Endothelial cell of umbilical vein (primary cell): Measurements from ENCODE around the gene ASB1. TPM values are rescaled to one million over a fixed set of nuclear protein-coding genes. Genes with fewer than 3 reads are reported as not detected.

Experiments used
- BruUV-seq: library from RNA; stranded (reverse); fragments of 400-500 nt; replicated peaks from 2 replicates; lab custom pipeline; 2021; lab: Mats Ljungman, UMichigan
- CTCF ChIA-PET: fragments of 300-600, 350-600 bp; sonication (Branson Sonifier 250); formaldehyde crosslinking; loops from one replicate; lab custom pipeline; 2021; ENCODE audit warnings: antibody characterized with exemption, inconsistent platforms; lab: Charles Lee
- POLR2A ChIA-PET: fragments of 300-600, 350-600 bp; sonication (Branson Sonifier 250); formaldehyde crosslinking; loops from one replicate; lab custom pipeline; 2021; ENCODE audit warnings: antibody characterized with exemption, inconsistent platforms; lab: Charles Lee
- DNase-seq: peaks from one replicate; pipeline ENCODE4 v3.0.0-alpha.2; 2011; ENCODE audit warnings: low read depth, low spot score
- FAIRE-seq: peaks from 2 replicates; lab custom pipeline; 2011; peaks lifted over from hg19 to GRCh38; lab: Jason Lieb, UNC
- H2AFZ ChIP-seq: 2 replicates; pipeline ENCODE4 v1.6.0; 2012; ENCODE audit warnings: low read depth, low read length, control low read depth, inconsistent platforms
- H3K27ac ChIP-seq: 2 replicates; pipeline ENCODE4 v1.5.1; 2011; ENCODE audit warnings: low read depth, mild to moderate bottlenecking, control low read depth, low read length, moderate library complexity; ENCODE audit not compliant: insufficient read depth
- H3K27me3 ChIP-seq, 2 experiments: 2 replicates each; pipeline versions ENCODE4 v1.6.0 to v1.6.1; 2011; ENCODE audit warnings: low read length in 2 of 2, mixed read lengths in 1 of 2; ENCODE audit not compliant: control insufficient read depth in 2 of 2, insufficient read depth in 2 of 2
- H3K36me3 ChIP-seq, 2 experiments: 2 replicates in 1 of 2; 3 replicates in 1 of 2; pipeline ENCODE4 v1.5.1; 2011; ENCODE audit warnings: low read length in 2 of 2, mild to moderate bottlenecking in 1 of 2, moderate library complexity in 1 of 2; ENCODE audit not compliant: control insufficient read depth in 2 of 2, insufficient read depth in 2 of 2; ENCODE audit errors: extremely low read depth in 1 of 2
- H3K4me1 ChIP-seq: 3 replicates; pipeline ENCODE4 v1.5.1; 2011; ENCODE audit warnings: mild to moderate bottlenecking, low read length; ENCODE audit not compliant: control insufficient read depth, insufficient read depth; ENCODE audit errors: extremely low read depth
- H3K4me2 ChIP-seq: 2 replicates; pipeline ENCODE4 v1.6.1; 2011; ENCODE audit warnings: low read length, control low read depth, mixed read lengths; ENCODE audit not compliant: insufficient read depth
- H3K4me3 ChIP-seq, 3 experiments: fragments of 200-600 bp in 1 of 3; sonication (generic), shearing (Covaris generic) in 1 of 3; replicated peaks in 1 of 3; 2 replicates each; pipeline ENCODE4 v1.5.1; 2011 to 2016; ENCODE audit warnings: control low read depth in 3 of 3, low read length in 3 of 3, mild to moderate bottlenecking in 2 of 3, inconsistent platforms in 1 of 3, low read depth in 1 of 3, moderate library complexity in 1 of 3; ENCODE audit not compliant: insufficient read depth in 1 of 3
- H3K79me2 ChIP-seq: 2 replicates; pipeline ENCODE4 v1.6.0; 2012; ENCODE audit warnings: low read length, inconsistent platforms; ENCODE audit not compliant: control insufficient read depth, insufficient read depth
- H3K9ac ChIP-seq: replicated peaks from 2 replicates; pipeline ENCODE3; 2011; ENCODE audit warnings: low read length, control low read depth; ENCODE audit not compliant: insufficient read depth; ENCODE audit errors: extremely low read depth
- H3K9me1 ChIP-seq: replicated peaks from 3 replicates; pipeline ENCODE4 v1.6.0; 2011; ENCODE audit warnings: mild to moderate bottlenecking, low read length; ENCODE audit not compliant: control insufficient read depth, insufficient read depth; ENCODE audit errors: extremely low read depth
- H3K9me3 ChIP-seq: replicated peaks from 2 replicates; pipeline ENCODE4 v1.5.1; 2012; ENCODE audit warnings: low read length, inconsistent platforms; ENCODE audit not compliant: control insufficient read depth, insufficient read depth
- H4K20me1 ChIP-seq: replicated peaks from 2 replicates; pipeline ENCODE3; 2011; ENCODE audit warnings: mild to moderate bottlenecking, low read length; ENCODE audit not compliant: control insufficient read depth, insufficient read depth; ENCODE audit errors: extremely low read depth
- EZH2 ChIP-seq: IDR thresholded peaks from 2 replicates; pipeline ENCODE4 v1.6.1; 2012; ENCODE audit warnings: borderline replicate concordance, low read depth, mild to moderate bottlenecking, moderate library complexity, low read length, inconsistent platforms; ENCODE audit not compliant: severe bottlenecking
- FOS ChIP-seq: IDR thresholded peaks from 2 replicates; pipeline ENCODE4 v1.6.1; 2011; ENCODE audit warnings: mild to moderate bottlenecking, low read length, moderate library complexity, borderline replicate concordance; ENCODE audit not compliant: insufficient read depth
- GATA2 ChIP-seq: IDR thresholded peaks from 2 replicates; pipeline ENCODE4 v1.7.0; 2011; ENCODE audit warnings: low read depth, mild to moderate bottlenecking, moderate library complexity, mixed read lengths, low read length; ENCODE audit not compliant: insufficient read length, insufficient read depth
- JUN ChIP-seq: IDR thresholded peaks from 2 replicates; pipeline ENCODE4 v1.6.1; 2011; ENCODE audit warnings: borderline replicate concordance, low read depth; ENCODE audit not compliant: insufficient read length, insufficient read depth
- MYC ChIP-seq: IDR thresholded peaks from one replicate; pipeline ENCODE4 v1.6.1; 2011; ENCODE audit warnings: mild to moderate bottlenecking, low read depth, low read length
- POLR2A ChIP-seq: IDR thresholded peaks from 2 replicates; pipeline ENCODE4 v1.6.1; 2012; ENCODE audit warnings: low read depth, mild to moderate bottlenecking, control low read depth, low read length
- POLR2AphosphoS5 ChIP-seq: IDR thresholded peaks from 2 replicates; pipeline ENCODE4 v1.6.1; 2012; ENCODE audit warnings: low read depth, mild to moderate bottlenecking, control low read depth, low read length, moderate library complexity; ENCODE audit not compliant: insufficient read depth
- dilution Hi-C: fragments of 300-500 bp; cut with MboI; formaldehyde crosslinking; loops from one replicate; pipeline ENCODE4 v1.15.0; 2019; ENCODE audit warnings: low sequenced_read_pairs; ENCODE audit not compliant: extremely low pct_ligation_motif_present
- intact Hi-C: fragments of 100-400 bp; cut with micrococcal nuclease; formaldehyde crosslinking; loops from one replicate; pipeline ENCODE4 v1.10.0; 2022
- polyA plus RNA-seq, 4 experiments: library from polyadenylated mRNA; depleted of rRNA in 3 of 4; stranded (reverse) in 3 of 4; unstranded in 1 of 4; fragments of >200 nt; gene quantifications; 2 replicates each; pipeline versions ENCODE4 v1.2.1 to v1.2.3, GENCODE V29; 2011 to 2012; ENCODE audit warnings: missing spikeins in 1 of 4
- total RNA-seq: library from RNA; stranded (reverse); gene quantifications from 2 replicates; pipeline ENCODE4 v1.2.3, GENCODE V29; 2021
- TF ChIP-seq, protein P1 (sequence below), 2 donors: IDR thresholded peaks; 1 replicate in 1 of 2; 2 replicates in 1 of 2; pipeline ENCODE4 v1.5.1; 2011; ENCODE audit warnings: low read length in 2 of 2, mild to moderate bottlenecking in 2 of 2, moderate library complexity in 2 of 2, control low read depth in 1 of 2, inconsistent platforms in 1 of 2, low read depth in 1 of 2; ENCODE audit not compliant: insufficient read depth in 1 of 2; ENCODE audit errors: extremely low read depth in 1 of 2
- TF ChIP-seq, protein P2 (sequence below): IDR thresholded peaks from 2 replicates; pipeline ENCODE4 v1.6.1; 2011; ENCODE audit not compliant: insufficient read depth, insufficient read length

Gene ASB1
- total and polyA plus RNA-seq, 2 donors (not counting 3 experiments of a cell fraction or from before 2014, with no cell fraction given): 12.3 to 16.2 TPM

GRCh38 chr2:238399094-238399493, 27.6 kb upstream of the ASB1 start:
- intact Hi-C loops: no loop called here
- no peaks in the 10 kb centered on the region for H3K9me1 ChIP-seq
- DNase-seq (no peak), FAIRE-seq (no peak)
- peaks cover 0 to 2% of the 10 kb centered on the region in 2 experiments for H3K36me3 ChIP-seq
- no peaks in the 10 kb centered on the region for H3K9me3 ChIP-seq
- H3K4me1 ChIP-seq: no peaks in the 10 kb centered on the region
- H3K4me3 ChIP-seq: no peak overlapping the region
- no peaks in the 10 kb centered on the region for H4K20me1 ChIP-seq
- H3K27me3 ChIP-seq: no peaks in the 10 kb centered on the region
- no peak overlapping the region for H3K4me2 ChIP-seq
- H3K79me2 ChIP-seq: no peaks in the 10 kb centered on the region
- BruUV-seq: no TSS peak
- no peak overlapping the region for H3K9ac ChIP-seq
- ChIA-PET POLR2A (no interaction called here), CTCF (no interaction called here)
- TF ChIP-seq POLR2AphosphoS5 (no peak), JUN (no peak), POLR2A (no peak)
- dilution Hi-C loops: no loop called here
- no peak overlapping the region for H3K27ac ChIP-seq
- H2AFZ ChIP-seq: no peak overlapping the region

DNA sequence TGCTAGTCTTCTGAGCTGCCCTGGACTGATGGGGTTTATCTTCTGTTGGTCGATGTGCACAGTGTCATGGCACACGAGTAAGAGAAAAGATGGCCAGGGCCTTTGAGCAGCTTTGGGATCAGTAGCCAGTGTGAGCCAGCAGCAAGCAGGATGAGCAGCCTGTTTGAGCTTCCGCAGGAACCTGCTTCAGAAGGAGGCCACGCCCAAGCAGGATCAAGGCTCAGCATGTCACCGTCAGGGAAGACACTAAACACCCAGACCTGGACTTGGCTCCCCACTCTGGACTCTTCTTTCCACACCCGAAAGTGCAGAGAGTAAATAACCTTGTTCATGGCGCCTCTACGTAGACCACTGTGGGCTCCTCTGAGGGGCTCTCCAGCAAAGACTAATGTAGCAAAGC, 25.2 kb upstream of the ASB1 start:
- ChIA-PET CTCF (interaction anchor here (0.9 kb wide), 2 partner anchors 11 to 30 kb away, joined by 3 to 5 read pairs; no protein-coding TSS in a partner anchor), POLR2A (interaction anchor here (0.5 kb wide), 1 partner anchor 41 kb away, joined by 5 read pairs; no protein-coding TSS in a partner anchor)
- intact Hi-C loops (no loop called here), dilution Hi-C loops (no loop called here)
- Histone ChIP-seq H3K27me3 (no peaks in the 10 kb centered on the region), H3K9me3 (no peaks in the 10 kb centered on the region), H3K9me1 (no peaks in the 10 kb centered on the region), H3K4me3 (no peak overlapping the region), H4K20me1 (no peaks in the 10 kb centered on the region), H2AFZ (no peak overlapping the region), H3K36me3 (peaks cover 0 to 2% of the 10 kb centered on the region in 2 experiments), H3K27ac (no peak overlapping the region), H3K79me2 (no peaks in the 10 kb centered on the region), H3K4me1 (no peaks in the 10 kb centered on the region), H3K9ac (no peak overlapping the region), H3K4me2 (no peak overlapping the region)
- DNase-seq (no peak), FAIRE-seq (no peak)
- TF ChIP-seq EZH2: no peak
- TF ChIP-seq FOS: no peak
- TF ChIP-seq, protein P1, sequence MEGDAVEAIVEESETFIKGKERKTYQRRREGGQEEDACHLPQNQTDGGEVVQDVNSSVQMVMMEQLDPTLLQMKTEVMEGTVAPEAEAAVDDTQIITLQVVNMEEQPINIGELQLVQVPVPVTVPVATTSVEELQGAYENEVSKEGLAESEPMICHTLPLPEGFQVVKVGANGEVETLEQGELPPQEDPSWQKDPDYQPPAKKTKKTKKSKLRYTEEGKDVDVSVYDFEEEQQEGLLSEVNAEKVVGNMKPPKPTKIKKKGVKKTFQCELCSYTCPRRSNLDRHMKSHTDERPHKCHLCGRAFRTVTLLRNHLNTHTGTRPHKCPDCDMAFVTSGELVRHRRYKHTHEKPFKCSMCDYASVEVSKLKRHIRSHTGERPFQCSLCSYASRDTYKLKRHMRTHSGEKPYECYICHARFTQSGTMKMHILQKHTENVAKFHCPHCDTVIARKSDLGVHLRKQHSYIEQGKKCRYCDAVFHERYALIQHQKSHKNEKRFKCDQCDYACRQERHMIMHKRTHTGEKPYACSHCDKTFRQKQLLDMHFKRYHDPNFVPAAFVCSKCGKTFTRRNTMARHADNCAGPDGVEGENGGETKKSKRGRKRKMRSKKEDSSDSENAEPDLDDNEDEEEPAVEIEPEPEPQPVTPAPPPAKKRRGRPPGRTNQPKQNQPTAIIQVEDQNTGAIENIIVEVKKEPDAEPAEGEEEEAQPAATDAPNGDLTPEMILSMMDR (IDR thresholded peaks at IDR 0.05; ENCODE audit: extremely low read depth in 1 of 2, insufficient read depth in 1 of 2, low read depth in 1 of 2, low read length in 2 of 2): no peak
- no peak for TF ChIP-seq JUN
- TF ChIP-seq POLR2AphosphoS5: no peak
- no peak for TF ChIP-seq MYC
- TF ChIP-seq POLR2A: no peak
- TF ChIP-seq, protein P2, sequence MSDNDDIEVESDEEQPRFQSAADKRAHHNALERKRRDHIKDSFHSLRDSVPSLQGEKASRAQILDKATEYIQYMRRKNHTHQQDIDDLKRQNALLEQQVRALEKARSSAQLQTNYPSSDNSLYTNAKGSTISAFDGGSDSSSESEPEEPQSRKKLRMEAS: no peak
- TF ChIP-seq GATA2: no peak
- no TSS peak for BruUV-seq
